Thyroid gland (tissue), 4 donors: ENCODE results near the gene CSNK2A3.

Experiments used
- POLR2A ChIP-seq, 2 donors: fragments of 450-650 bp; IDR thresholded peaks; one replicate each; pipeline ENCODE4 v1.6.1; 2017; ENCODE audit warnings: antibody characterized with exemption in 2 of 2, mild to moderate bottlenecking in 2 of 2, moderate library complexity in 1 of 2
- TF ChIP-seq, protein P1 (sequence below), 6 experiments: fragments of 200-600 bp in 3 of 6; fragments of 450-650 bp in 3 of 6; sonication (generic) in 3 of 6; IDR thresholded peaks; one replicate each; pipeline ENCODE4 v1.5.1; 2016 to 2019; ENCODE audit warnings: antibody characterized with exemption in 6 of 6, mild to moderate bottlenecking in 2 of 6, inconsistent platforms in 1 of 6, moderate library complexity in 1 of 6

DNA sequence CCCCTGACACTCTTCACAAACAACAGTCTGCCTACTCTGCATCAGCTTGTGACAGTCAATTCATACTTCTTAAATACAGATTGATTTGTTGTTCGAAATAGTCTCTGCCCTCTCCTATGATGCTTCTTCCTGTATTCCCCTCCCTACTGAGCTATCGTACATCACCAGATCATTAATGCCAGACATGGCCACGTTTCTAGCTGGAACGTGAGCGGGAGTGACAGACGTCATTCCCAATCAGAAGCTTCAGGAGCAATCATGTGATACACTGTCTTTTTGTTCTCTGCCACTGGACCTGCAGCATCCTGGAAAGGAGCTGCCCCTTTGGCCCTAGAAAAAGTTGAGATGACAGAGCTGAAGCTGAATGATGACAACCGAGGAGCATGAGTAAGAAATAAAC, 48.5 kb downstream of the CSNK2A3 start:
- TF ChIP-seq POLR2A (IDR thresholded peaks at IDR 0.05), result no peak
- TF ChIP-seq, protein P1, sequence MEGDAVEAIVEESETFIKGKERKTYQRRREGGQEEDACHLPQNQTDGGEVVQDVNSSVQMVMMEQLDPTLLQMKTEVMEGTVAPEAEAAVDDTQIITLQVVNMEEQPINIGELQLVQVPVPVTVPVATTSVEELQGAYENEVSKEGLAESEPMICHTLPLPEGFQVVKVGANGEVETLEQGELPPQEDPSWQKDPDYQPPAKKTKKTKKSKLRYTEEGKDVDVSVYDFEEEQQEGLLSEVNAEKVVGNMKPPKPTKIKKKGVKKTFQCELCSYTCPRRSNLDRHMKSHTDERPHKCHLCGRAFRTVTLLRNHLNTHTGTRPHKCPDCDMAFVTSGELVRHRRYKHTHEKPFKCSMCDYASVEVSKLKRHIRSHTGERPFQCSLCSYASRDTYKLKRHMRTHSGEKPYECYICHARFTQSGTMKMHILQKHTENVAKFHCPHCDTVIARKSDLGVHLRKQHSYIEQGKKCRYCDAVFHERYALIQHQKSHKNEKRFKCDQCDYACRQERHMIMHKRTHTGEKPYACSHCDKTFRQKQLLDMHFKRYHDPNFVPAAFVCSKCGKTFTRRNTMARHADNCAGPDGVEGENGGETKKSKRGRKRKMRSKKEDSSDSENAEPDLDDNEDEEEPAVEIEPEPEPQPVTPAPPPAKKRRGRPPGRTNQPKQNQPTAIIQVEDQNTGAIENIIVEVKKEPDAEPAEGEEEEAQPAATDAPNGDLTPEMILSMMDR (IDR thresholded peaks at IDR 0.05), result no peak
